HL-60/S4 (cell line): ENCODE data around the gene CRABP2.

Experiments
- in situ Hi-C: fragments of 300-500 bp; cut with MboI; formaldehyde crosslinking; loops from 2 replicates; pipeline ENCODE4 v1.14.3; 2022; ENCODE audit warnings: low sequenced_read_pairs

The CRABP2 gene

DNA sequence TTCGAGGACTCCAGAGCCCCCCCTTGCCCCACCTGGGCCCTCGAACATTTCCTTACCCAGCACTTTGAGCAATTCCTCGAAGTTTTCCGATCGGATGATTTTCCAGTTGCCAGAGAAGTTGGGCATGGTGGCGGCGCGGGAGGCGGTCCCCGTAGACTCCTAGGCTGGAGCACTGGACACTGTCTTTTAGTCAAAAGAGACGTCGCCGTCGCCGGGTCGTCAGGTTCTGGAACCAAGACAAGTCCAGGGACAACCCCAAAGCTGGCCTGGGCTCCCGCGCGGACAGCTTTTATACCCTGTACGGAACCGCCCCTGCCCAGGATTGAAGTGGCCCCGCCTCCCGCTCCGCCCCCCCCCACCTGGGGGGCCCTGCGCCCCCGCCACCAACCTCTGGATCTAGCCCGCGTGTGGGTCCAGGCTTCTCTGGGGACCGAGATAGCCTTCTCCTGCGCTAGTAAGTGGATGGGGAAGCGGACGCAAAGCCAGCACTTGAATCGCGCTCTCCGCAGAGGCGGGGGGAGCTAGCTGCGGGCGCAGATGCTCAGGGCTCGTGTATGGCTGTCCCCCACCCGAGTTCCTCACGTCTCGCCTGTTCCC, at the start of gene CRABP2:
TSS of gene CRABP2 (minus strand) at position 263 of the 597 bp plus-strand sequence. CDS start at position 126, 137 bp downstream.
- in situ Hi-C loops, result no loop called here

DNA sequence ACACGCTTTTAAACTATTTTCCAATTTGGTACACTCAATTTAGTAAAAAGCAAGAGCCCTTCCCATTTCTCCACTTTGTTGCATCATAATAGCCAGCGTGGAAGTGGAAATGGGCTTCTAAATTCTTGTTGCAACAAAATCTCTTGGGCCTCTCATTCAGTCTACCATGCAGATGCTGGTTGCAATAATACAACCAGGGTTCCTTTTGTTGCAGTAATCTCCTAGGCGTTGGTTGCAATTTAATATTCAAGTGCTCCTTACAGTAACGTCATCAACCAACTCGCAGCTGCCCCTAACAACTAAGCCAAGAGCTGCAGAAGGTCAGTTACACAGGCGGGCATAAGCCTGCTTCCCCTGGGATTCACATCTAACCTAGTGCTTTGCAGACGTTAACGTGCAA, 48.8 kb upstream of the CRABP2 start:
- in situ Hi-C loops, result no loop called here

DNA sequence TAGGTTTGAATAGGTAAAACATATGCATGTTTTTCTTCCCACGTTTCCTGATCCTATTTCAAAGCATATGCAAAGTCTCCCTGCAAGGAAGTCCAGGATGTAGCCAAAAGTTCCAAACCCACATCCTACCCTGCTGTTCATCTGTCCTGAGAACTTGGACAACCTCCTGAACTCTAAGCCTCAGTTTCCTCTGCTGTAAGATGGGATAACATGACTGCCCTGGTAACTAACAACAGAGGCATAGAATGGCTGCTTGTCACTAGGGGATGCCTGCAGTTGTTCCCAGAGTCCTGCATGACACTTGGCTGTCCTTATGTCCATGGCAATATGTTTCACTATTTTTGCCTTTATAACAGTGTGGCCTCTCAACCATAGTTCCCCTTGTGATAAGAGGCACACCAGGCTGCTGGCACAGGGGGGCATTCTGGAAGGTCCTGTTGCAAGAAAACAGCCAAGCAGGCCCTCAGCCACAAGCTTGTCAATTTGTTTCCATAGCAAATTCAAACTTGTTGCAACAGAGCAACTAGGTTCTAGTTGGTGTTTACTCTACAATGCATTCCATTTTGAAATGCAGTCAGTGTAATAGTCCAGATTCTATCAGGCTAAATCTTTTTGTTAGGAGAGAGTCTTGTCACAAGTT, 47.6 kb upstream of the CRABP2 start:
- in situ Hi-C loops, result no loop called here

DNA sequence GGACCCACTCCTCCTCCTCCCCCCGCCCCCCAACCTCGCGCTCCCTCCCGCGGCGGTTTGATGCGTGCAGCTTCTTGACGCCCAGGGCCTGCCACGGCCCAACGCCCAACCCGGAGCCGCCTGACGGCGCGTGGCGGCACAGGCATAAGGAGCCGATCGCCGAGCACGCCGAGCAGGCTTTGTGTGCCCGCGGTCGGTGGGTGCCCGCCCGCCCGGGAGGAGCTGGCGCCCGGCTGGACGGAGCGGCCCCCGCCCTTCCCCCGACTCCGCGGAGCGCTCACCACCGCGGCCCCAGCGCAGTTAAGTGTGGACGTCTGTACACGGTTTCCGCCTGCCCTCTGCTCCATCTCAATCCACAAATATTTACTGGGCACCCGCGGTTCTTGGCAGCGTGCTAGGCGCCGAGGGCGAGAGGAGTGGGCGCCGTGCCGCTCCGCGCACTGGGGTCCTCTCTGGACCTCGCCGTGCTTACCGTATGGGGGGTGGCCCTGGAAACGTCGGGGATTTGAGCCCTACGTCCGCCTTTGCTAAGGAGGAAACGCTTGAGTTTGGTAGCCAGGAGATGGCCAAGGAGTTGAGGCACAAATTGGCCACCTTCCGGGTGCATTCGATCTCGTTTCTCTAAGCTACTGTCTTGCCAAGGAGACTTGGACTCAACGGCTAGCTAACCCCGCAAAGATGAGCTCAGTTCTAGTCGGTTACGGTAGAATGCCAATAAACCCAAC, 46.5 kb upstream of the CRABP2 start:
- in situ Hi-C loops, result no loop called here

- in situ Hi-C loops, result no loop called here
These were observed 46.0 kb upstream of the CRABP2 start, which contains the start of gene HDGF for GRCh38 chr1:156751451-156751756. Gene HDGF (minus strand): TSS chr1:156751675. CDS start chr1:156751429, 246 bp downstream.

DNA sequence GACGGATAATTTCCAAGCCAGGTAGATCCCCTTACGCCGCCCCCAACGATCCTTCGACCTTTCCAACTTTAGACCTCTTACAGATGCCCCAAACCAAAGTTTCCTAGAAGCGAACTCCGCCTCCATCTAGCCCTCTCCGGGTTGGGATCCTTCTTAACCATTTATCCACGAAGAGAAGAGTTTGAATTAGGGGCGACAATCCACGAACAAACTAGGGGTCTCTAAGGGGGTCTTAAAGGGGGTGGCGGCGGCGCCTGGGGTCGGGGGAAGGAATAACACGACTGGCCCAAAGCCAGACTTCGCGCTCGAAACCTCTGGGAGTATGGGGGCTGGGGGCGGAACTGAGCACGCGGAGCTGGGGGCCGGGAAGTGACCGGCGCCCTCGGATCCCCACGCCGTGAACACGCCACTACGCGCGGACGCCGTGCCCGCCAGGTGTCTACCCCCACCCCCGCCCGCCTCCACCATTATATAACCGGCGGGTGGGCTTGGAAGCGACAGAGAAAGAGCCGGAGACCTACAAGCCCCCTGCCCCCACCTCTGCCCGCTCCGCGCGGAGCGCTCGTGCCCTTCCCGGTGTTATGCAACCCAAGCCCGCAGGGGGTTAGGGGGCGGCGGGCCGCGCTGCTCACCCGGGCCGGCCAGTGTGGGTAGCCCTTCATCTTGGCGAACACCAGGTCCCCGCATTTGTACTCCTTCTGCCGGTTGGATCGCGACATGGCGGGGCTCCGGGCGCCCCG, 45.5 kb upstream of the CRABP2 start:
- in situ Hi-C loops, result no loop called here

DNA sequence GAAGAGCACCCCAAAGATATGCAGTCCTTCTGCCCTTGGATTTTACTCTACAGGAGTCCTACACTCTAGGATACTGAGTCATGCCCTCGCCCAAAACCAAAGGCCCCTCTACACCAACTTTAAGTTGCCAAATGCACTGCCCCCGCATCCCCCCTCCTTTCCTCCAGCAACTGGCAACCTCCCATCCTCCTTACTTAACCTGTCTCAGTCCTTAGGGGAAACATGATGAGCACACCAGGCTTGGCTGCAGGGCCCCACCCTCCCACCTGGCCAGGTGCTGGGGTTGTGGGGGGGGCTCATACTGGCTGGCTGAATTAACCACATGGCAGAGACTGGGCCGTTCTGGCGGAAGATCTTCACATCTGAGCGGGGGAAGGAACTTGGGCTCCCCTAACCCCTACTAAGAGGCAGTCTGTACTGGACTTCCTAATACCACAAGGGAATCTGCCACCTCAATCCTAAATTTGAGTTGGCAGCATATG, 44.8 kb upstream of the CRABP2 start:
- in situ Hi-C loops, result no loop called here

GRCh38 chr1:156749419-156750118, 44.2 kb upstream of the CRABP2 start:
- in situ Hi-C loops, result no loop called here

DNA sequence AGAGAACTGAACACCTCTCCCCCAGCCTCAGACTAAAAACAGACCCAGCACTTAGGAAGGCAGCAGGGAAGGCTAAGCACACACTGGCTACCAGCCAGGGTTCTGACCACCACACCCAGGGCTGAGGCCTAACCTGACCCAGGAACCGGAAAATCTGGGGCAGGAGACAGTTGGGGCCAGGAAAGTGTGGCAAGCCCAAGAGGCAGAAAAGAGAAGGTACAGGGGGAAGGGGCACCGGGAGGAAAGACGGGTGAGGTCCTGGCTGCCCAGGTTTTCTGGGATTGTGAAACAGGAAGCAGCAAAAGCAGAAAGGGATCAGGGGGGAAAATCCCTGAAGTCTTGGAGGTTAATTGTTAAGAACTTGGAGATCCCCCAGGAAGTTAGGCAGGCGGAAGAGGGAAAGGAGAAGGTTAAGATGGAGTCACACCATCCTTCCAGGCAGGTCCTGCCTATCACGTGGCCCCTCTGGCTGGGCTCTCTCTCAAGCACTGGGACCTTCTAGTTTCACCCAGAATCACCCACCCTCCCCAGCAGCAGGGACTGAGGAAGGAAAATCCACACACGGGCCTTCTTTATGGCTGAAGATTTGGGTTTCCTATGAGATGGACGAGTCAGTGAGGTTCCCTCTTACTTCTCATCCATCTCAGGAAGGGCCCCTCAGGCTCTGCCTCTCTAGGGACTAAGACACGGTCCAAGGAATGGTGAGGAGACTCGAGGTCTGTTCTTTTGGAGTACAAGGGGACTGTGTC, 43.5 kb upstream of the CRABP2 start:
- in situ Hi-C loops, result no loop called here

- in situ Hi-C loops, result no loop called here
These were observed 42.6 kb upstream of the CRABP2 start for GRCh38 chr1:156747742-156748669.

DNA sequence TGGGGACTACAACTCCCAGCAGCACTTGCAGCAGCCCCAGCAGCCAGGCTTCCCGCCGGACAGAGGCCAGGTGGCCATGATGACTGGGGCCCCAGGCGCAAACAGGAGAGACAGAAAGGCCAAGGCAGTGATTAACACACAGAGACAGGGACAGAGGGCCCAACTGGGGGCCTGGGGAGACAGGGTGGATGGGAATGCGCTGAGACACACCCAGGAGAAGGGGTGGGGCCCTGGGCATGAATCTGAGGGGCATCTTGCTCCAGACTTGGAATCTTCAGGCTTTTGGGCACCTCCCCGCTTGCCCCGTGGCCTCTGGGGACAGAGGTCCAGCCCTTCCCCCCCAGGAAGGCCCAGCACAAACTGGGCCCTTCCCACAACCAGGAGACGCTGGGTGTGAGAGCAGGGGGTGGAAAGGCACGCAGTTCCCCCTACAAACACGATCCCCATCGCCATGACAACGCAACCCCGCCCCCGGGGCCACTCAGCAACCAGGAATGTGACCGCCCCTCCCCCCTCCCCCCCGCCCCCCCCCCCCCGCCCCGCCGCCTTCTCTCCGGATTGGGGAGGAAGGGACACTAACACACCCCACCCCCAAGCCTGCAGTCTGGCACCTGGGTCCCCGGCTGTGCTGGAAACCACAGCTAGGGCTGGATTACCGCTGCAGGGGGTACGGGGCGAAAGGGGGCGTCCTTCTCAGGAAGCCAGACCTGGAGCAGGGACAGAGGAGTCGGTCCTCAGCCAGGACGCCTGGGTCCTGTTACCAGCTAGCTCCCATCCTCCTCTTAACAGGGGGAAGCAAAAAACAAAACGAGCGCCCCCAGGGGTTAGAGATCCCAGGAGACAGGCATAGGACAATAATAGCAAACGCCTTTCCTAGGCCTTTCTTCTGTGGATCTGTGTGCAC, 41.6 kb upstream of the CRABP2 start:
- in situ Hi-C loops, result no loop called here

DNA sequence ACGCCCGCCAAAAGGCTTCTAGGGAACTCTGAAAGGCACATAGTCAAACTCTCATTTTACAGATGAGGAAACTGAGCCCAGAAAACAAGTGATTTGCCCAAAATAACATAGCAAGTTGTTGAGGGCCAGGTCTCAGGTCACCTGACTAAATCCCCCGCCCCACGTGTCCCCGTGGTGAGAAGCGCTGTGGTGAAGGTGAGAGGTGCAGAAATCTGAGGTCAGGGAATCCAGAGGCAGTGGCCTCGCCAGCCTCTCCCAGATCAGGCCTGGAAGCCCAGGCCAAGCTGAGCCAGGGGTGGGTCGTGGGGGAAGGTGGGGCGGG, 41.0 kb upstream of the CRABP2 start:
- in situ Hi-C loops, result no loop called here

- in situ Hi-C loops, result no loop called here
These were observed 40.5 kb upstream of the CRABP2 start for GRCh38 chr1:156745881-156746280.

DNA sequence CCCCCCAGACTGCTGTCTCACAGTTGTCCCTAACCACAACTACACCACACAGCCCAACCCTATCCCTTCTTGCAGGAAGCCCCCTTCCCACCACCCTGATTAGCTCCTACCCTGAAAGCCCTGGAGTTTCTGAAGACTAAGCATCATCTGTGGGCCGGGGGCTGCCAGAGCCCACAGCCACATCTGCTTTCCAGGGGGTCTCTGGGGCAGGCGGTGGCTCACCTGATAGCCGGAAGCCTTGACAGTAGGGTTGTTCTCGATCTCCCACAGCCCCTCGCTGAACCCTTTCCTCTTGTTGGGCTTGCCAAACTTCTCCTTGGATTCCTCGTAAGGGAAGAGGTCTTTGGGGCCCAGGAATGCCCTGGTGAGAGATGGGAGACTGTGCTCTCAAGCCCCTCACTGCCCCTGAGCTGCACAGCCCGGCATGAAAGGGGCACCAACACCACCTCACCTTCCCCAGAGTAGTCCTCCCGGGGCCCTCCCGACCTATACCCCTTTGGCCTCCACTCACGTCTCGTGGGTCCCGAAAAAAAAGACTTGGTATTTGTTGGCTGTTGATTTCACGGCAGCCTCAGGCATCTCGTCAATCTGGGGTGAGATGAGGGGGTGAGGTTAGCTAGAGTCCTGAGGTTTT, 39.5 kb upstream of the CRABP2 start:
- in situ Hi-C loops, result no loop called here

- in situ Hi-C loops, result no loop called here
These were observed 39.0 kb upstream of the CRABP2 start for GRCh38 chr1:156744344-156744743.

DNA sequence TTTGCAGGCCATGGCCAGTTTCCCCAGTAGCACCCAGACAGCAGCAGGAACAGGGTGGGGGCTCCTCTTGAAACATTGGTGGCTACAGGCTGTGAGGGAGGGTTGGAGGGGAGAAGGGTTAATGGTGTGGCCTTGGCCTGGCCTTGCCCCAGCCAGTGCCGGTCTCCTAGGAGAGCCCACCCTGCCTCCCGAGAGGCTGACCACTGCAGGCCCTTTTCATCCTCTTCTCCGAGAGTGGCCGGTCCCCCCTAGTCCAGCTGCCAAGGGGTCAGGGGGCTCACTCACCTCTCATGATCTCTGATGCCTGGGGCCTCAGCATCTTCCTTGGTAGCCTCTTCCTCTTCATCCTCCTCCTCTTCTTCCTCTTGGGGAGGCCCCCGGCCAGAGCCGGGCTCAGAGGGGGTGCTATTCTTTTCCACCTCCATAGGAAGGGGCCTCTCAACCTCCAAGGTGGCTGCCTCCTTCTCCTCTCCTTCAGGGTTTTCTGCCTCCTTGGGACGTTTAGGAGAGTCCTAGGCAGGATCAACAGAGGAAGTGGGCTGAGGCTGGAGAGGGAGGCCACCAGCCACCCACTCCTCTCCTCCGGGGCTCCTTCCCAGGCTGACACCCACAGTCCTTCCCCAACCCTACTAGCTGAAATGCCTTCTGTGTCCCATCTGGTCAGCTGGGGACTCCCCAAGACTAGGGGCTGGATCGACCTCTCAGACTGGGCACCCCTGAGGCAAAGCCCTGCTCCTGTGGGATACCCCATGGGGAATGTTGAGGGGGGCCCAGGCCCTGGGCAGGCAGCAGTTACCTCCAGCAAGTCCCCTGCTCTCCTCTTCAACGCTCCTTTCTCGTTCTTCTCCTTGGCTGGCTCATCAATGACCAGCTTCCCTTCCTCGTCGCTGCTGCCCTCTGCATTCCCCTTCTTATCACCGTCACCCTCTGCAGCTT, 38.3 kb upstream of the CRABP2 start:
- in situ Hi-C loops, result no loop called here

DNA sequence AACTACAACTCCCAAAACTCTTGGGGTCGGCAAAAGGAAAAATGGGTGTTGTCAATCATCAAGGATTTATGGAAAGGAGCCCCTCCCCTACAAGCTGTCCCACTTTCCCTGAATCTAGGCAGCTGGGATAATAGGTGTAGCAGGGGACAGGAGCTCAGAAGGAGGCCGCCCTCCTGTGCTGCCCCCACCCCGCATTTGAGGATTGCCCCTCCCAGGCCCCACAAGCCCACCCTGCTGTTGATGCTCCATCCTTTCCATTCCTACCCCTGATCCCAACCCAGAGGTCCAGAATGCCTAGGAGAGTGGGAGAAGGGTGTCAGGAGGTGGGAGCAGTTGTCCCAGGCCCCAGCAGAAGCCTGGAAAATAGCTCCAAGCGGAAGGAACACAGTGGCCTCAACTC, 37.4 kb upstream of the CRABP2 start:
- in situ Hi-C loops, result no loop called here
